NCI-H1694 (cell line): ENCODE data around the gene ALDH1L2.
"Not testable (repeated sequence)": the region's sequence is repeated elsewhere in the genome, so short reads cannot be mapped to it uniquely, and the experiment has no call there.

Experiments used
- DNase-seq: peaks from one replicate; lab custom pipeline; 2025; lab: John Stamatoyannopoulos, UW

The ALDH1L2 gene

DNA sequence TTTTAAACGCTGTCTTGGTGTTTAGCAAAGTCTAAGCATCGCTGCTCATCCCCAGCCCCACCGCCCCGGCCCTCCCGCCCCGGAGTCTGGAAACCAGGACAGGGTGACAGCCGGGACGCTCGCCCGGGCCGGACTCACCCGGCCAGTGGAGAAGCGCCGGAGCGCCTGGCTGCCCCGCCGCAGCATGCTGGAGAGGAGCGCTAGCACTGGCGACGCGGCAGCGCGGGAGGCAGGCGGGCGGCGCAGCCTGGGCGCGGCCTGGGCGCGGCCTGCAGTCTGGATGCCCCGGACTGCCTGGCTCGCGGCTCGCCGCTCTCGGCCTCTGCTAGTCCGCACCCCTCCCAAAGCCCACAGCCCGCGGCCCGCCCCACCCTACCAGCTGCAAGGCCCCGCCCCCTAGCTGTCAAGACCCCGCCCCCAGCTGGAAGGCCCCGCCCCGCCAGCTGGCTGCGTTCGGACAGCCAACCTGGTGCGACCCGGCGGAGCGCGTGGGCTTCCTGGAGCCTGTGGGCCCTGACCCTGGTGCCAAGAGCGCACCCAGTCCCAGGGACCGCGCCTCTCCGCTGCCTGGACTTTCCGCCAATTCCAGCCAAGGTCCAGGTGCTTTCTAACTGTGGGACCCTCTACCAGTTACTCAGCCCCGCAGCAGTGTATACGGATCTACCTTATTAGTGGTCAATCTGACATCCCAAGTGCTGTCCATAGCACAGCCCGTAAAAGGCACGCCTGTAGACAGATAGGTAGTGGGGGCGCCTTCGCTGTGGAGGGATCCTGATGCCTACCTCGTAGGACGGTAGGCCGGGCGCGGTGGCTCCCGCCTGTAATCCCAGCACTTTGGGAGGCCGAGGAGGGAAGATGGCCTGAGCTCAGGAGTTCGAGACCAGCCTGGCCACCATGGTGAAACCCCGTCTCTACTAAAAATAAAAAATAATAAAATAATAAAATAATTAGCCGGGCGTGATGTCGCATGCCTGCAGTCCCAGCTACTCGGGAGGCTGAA lies at the start of gene ALDH1L2:
Gene ALDH1L2, minus strand, starts transcription at position 208 of the 1,000 bp plus-strand sequence. Its CDS starts 22 bp downstream, at position 186.
- DNase-seq, result peak; percentile 11

DNA sequence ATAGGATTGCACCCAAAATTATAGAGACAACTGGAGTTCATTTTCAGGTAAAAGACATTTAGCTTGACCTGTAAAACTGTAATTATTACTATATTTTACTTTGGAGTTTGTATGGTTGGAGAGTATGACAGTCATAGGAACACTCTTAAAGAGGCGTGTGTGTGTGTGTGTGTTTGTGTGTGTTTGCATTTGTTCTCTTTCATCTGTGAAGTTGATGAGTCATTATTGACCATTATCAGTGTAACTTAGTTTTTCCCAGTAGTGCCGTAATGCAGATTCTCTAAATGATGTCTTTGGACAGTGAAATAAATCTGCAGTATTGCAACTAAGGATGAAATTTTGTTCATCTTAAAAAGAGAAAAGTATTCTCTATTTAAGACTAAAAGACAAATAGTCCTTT lies 36.3 kb upstream of the ALDH1L2 start:
- no peak for DNase-seq

DNA sequence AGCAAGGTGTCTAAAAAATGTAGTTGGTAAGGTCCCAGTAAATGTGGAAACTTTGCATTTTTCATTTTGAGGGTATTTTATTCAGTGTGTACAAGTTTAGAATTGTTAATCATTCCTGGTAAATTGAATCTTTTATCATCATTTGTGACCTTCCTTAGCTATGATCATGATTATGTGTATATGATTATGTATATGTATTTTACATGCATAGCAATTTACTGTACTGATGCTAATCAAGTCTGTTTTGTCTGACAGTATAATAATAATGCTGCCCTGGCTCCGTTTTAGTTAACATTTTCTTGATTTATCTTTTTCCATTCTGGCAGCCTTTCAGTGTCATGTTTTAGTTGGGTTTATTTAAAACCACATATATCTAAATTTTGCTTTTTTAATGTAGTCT lies 32.7 kb upstream of the ALDH1L2 start:
- no peak for DNase-seq

DNA sequence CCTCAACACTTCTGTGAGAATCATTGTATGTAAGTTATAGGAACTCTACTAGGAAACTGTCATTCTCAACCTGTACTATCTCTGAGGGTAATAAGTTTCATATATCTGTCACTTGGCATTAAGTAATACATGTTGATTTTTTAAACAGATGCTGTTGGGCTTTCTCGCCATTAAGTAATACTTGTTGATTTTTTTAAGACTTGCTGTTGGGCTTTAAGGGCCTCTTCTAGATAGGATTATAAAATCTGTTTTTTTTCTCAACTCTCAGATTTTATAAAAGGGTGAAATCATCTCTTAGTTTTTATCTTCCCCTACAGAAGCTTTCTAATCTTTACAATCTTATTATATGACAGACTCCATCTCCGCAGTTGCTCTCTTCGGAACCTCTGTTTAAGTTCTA lies 28.8 kb upstream of the ALDH1L2 start:
- DNase-seq, result no peak

DNA sequence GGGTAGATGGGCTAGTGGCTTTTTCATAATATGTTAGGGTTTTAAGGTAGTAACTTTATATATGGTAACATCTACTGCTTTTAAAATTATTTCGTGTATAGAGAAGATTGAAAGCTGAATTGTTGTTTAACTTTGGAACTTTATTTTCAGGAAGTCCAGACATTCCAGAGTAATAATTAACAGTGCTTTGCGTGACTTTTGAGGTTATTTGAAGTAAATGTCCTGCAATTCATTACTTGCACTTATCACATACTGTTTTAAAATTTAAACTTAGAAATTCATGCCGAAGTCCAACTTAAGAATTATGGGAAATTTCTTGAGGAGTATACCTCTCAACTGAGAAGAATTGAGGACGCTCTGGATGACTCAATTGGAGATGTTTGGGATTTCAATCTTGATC lies 26.6 kb upstream of the ALDH1L2 start:
- DNase-seq, result no peak

DNA sequence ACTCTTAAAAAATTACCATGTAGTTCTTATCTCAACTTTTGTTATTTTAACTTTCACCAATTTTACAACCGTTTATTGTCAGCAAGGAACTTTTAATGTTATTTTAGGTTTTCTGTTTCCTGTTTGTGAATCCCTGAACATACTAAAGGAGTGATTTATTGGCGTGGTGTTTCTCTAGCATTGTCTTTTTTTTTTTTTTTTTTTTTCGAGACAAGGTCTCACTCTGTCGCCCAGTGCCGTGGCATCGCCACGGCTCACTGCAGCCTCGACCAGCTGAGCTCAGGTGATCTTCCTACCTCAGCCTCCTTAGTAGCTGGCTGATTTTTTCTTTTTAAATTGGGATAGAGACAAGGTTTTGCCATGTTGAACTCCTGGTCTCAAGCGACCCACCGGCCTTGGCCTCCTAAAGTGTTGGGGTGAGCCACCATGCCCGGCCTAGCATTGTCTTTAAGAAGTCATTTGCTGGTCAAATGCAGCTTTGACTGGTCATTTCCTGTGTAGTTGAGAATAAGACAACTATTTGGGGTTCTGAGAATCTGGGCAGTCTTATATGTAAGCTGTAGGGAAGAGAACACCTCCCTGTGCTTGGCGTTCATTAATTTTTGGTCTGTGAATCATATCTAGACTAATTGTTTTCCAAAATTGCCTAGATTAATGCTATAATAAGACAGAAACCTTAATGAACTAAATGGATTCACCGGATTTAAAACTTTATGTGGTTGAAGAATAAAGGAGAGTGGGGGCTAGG lies 25.4 kb upstream of the ALDH1L2 start:
- no peak for DNase-seq

DNA sequence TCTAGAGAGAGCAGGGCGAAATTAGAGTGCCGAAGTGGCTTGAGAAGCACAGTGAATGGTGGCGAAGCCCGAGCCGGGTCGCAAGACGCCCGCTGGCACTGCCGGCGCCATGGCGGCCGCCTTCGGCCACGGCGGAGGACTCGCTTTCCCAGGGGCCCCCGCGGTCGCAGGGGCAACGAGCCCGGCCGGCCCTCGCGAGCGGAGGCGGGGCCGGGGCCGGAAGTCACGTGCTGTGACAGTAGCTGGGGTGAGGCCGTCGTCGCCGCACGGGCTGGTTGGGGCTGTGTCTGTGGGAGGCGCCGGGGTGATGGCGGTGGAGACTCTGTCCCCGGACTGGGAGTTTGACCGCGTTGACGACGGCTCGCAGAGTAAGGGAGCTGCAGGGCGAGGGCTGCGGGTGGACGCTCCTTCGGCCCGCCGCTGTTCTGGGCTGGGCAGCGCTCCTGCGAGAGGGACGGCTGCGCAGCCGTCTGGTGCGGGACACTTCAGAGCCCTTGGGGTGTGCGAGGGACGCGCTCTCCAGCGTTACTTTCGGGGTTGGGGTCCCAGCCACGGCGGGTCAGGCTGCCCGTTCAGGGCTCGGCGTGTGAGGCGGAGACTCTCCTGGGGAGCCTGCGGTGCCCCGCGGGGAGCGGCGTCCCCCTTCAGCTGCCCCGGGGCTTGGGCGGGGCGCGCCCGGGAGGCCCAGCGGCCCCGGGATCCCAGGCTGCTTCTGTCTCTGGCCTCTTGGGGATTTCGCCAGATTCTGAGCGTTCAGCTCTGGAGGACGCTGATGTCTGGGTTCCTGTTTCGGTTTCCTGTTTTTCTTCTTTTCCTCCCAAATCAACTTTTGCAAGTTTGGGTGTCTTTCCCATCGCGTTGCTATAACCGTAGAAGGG lies 23.5 kb upstream of the ALDH1L2 start, which contains the start of gene WASHC4:
Gene WASHC4, plus strand, starts transcription at position 238 of the 878 bp plus-strand sequence. Its CDS starts 70 bp downstream, at position 308.
- peak; percentile 39 for DNase-seq

DNA sequence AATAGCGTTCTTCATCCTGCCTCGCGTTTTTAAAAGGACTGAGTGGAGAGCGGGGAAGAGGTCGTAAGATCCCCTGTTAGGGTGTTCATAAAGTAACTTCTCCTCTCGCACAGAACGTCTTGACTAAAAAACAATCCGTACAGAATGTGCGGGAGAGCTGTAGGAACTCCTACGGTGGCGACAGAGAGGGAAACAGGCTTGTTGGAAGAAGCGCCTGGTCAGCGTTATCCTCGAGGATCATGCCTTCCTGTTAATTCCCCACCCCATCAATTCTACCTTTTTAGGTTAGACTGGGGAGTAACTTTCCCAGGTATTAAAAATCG lies 22.9 kb upstream of the ALDH1L2 start:
- DNase-seq, result no peak

DNA sequence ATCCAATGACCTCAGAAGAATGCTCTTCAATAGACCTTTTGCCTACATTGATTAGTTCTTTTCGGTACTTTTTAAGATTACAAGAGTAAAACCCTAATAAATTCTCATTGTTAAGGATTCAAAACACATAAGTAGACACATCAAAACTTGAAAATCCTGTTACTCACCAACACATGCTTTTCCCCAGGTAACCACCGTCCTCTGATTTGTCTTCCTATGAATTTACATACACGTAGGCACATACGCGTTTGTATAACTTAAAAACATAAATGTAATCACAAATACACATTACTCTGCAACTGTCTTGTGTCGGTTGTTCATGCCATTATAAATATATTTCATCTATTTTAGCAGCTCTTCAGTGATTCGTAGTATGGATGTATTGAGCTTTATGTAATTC lies 22.4 kb upstream of the ALDH1L2 start:
- DNase-seq, result no peak

DNA sequence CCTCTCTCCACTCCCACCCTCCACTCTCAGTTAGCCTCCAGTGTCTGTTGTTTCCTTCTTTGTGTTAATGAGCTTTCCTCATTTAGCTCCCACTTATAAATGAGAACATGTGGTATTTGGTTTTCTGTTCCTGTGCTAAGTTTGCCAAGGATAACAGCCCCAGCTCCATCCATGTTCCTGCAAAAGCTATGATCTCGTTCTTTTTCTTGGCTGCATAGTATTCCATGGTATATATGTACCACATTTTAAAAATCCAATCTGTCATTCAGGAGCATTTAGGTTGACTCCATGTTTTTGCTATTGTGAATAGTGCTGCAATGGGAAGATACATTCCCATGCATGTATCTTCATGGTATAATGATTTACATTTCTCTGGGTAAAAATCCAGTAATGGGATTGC lies 20.5 kb upstream of the ALDH1L2 start:
- DNase-seq, result no peak

DNA sequence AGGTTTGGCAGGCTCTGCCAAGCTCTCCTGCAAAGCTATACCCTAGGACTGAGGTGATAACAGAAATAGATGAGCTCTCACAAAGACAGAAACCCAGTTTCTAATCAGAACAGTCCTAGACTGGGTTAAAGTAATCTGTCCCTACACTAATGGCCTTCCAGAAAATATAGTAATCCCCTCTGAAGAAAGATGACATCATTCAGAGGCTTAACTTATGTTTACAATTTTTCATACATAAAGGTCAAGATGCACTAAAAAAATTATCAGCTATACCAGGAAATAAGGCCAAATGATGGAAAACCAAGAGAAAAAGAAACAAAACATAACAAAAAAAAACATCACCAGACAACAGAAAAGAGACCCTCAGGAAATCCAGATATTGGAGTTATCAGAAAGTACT lies 18.4 kb upstream of the ALDH1L2 start:
- DNase-seq, result no peak

DNA sequence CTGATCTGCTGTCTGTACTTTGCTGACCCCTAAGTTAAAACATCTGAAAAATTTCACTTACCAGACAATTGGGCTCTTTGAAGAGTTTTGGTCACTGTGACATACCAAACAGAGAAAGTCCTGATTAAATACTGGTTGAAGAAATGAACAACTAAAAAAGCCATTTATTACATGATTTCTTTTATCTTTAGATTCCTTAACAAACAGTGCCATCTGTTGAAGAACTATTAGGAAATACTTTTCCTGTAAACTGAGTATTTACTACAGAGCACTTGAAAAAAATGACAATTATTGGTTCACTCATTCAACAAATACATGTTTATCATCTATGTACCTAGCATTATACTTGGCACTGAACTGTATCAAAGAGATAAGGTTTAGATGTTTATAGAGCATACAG lies 16.7 kb upstream of the ALDH1L2 start:
- no peak for DNase-seq

DNA sequence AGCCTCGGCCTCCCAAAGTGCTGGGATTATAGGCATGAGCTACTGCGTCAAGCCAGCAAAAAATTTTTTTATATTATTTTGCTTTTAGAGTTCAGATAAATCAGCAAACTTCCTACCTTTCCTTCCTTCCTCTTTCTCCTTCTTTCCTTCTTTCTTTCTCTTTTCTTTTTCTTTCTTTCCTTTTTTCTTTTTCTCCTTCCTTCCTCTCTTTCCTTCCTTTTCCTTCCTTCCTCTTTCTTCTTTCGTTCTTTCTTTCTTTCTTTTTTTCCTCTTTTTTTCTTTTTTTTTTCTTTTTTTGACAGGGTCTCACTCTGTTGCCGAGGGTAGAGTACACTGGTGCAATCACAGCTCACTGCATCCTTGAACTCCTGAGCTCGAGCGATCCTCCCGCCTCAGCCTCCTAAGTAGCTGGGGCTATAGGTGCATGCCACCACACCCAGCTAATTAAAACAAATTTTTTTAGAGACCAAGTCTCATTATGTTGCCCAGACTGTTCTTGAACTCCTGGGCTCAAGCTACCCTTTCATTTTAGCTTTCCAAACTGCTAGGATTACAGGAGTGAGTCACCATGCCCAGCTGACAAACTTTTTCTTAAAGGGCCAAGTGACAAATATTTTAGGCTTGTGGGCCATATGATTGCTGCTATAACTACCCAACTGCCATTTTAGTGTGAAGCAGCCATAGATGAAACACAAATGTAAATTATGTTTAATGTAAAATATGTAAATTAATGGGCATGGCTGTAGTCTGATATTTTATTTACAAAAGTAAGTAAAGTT lies 16.1 kb upstream of the ALDH1L2 start:
- no peak for DNase-seq

DNA sequence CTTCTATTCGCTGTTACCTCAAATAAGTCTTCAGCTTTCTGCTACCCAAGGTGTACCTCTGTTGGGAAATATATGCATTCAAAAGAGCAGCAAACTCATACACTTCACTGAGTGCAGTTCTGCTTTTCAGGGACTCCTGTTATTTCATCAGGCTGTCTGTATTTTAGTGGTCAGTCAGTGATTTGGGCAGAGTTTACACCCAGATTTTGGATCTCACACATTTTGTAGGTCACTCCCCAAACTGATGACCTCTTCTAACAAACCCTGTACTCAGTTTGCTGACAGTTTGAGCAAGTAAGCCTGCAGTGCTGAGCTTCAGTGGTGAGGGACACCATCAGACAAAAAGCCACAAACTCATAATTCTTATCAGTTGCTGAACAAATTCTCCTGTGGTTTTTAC lies 15.1 kb upstream of the ALDH1L2 start:
- no peak for DNase-seq

DNA sequence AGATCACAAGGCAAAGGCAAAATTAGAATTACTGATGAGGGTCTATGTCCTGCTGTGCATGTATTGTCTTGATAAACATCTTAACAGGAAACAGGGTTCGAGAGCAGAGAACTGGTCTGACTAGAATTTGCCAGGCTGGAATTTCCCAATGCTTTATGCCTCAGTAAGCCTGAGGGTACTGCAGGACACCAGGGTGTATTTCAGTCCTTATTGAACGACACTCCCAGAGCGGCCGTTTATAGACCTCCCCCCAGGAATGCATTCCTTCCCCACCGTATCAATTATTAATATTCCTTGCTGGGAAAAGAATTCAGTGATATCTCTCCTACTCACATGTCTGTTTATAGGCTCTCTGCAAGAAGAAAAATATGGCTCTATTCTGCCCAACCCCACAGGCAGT lies 11.1 kb upstream of the ALDH1L2 start:
- not testable (repeated sequence) for DNase-seq

DNA sequence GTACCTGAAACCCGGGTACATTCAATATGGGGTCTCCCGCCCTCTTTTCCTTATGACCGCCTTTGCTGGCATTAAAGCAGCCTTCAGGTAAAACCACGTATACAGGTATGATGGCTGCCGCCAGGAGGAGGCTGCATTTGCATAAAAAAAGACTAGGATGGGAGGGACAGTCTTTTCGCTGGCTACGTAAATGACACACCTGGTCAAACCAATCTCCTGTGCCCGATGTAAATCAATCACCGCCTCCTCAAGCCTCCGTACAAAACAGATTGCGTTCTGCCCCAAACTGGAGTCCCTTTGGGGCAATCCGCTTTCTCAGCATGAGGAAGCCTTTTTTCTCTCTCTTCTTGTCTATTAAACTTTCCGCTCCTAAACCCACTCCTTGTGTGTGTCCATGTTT lies 8.1 kb upstream of the ALDH1L2 start:
- no peak for DNase-seq

DNA sequence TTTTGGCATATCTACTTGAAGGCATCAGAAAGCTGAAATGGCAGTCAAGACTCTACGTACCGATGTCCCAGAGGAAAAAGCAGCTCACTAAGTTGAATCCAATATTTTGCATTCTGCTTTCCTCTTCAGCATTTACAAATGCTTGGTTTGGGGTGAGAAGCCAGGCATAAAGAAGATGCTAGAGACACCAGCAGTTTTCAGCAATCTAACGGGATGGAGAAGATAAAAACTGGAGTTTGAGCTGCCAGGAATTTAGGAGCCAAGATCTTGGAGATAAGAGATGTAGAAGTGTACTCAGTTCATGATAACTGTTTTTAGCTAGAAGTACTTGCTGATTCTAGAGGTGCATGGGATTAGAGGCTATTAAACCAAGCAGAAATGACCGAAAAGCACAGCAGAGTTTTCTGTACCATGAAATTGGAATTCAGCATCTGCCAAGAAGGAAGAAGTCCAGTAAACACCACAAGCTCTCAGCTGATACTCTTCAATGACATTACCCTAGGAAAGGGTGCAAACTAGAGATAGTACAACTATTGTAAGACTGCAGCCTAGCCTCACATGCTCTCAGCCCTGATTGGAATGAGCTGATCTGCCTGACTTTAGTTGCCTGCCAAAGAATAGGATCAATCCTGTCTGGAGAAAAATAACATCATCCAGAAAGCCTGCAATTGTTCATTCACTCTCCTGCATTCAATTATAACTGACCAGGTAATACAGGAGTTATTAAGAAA lies 7.4 kb upstream of the ALDH1L2 start:
- no peak for DNase-seq

DNA sequence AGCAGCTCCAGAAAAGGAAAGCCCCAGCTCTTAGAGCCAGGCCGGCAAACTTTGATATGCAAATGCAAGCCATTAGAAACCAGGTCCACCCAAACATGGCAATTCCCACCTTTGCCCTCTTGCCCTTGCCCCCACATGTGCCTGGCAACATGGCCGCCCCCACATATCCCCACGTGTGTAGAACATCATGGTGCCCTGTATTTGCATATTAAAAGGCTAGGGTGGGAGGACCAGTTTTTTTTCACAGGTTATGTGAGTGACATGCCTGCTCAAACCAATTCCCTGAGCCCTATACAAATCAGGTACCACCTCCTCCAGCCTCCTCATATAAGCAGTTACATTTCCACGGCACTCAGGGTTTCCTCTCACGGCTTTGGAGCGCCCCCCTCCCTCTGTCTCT lies 6.1 kb upstream of the ALDH1L2 start:
- no peak for DNase-seq

DNA sequence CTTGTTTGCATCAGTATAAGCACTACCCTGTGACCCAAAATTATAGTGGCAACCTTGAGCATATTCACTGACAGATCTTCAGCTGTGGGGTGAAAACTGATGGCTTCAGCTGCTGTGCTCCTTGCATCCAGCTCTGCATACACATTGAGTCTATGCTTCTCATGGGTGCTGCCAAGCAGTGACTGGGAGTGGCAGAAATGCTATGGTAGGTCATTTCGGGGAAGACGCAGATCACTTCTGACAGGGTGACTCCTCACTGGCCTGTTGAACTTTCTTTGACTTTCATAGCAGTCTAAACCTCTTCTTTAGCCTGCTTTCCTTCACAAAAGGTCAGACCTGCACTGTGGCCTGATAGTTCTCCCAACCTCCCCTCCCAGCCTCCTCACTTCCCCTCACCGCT lies 5.6 kb upstream of the ALDH1L2 start:
- DNase-seq, result no peak

DNA sequence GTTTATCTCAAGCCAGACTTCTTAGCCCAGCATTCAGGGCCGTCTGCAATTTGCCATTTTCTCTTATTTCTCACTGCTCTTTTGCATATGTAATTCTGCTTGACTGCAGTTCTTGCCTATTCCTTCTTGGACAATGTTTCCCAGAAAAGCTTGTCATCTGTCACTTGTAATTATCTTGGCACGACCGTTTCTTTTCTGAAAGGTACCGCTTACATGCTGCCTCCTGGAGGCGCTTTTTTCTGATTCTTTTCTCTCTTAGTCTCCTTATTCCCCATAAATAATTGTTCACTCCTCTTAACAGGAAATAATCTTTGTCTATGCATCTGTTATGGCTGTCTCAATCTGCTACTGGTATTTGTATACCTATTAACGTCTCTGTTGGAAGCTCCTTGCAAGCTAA lies 1.2 kb upstream of the ALDH1L2 start:
- no peak for DNase-seq
